Stimulated activated CD8-positive, alpha-beta memory T cell treated with anti-CD3 and anti-CD28 coated beads, Interleukin-4, amount 100 ng/mL, for 48 hours (primary cell): ENCODE data around the gene SERP2.

Source experiments
- DNase-seq: peaks from one replicate; pipeline ENCODE4 v3.0.0-alpha.2; 2020

Gene SERP2

DNA sequence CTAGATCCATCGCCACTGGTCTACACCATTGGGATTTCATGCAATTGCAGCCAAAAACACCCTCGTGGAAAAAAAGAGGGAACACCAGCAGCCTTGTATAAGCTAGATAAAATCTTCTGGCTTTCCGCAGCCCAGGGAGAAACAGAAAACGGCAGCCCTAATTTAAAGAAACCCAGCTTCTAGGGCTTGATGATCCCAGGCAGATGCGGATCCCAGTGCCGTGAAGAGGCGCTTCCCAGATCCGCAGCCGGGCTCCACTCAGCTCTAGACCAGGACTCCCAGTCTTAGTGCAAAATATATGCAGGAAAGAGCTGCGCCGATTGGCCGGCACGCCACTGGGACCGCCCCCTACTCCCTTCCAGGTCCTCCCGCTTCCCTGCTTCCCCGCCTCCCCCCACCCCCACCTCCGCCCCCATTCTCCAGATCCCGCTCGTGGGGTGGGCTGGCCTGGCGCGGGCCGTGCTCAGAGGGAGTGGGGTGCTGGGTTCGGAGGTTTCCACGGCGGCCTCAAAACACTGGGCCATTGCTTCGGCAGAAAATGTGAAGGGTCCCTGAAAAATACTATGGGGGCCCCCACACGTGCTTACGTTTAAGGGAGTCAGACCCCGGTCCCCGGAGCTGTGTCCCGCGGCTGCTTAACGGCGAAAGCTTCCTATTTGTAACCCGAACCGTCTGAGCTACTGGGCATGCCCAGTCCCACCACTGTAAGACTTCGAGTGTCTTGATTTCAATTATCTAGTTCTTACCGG is 63.1 kb downstream of the SERP2 start:
- peak; percentile 58 for DNase-seq

DNA sequence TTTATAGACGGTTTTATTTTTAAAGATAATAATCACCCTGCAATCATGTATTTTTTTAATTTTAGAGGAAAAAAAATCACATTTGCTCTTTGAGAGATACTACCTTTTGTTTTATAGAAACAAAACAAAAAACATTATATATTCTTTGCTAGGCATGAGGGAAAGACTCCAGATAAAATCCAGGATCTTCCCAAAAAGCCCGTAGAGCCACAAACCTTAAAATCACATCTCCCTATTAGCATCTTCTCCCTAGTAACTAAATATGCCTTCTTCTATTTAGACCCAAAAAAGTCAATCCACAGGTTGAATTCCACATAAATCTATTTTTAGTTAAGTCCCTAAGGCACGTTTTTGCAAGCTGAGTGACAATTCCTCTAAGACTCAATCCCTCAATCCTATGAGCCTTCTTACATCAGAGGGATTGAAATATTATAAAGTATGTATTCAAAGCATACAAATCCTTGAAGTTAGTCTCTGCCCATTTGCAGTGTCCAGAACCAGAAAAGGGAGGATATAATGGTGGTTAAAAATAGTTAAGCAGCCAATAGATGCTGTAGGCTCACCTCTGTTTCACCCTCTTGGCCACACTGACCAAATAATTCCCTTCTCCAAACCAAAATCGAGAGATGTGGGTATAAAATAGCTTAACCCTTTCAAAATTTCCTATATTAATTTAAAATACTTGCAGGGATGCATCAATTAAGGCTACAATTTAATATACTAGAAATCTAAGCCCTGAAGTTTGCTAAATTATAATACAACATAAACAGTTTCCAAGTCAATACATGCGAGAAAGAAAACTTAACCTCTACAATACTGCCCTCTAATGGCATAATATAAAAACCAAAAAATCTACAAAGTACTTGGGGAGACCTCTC is 64.0 kb downstream of the SERP2 start:
- no peak for DNase-seq

DNA sequence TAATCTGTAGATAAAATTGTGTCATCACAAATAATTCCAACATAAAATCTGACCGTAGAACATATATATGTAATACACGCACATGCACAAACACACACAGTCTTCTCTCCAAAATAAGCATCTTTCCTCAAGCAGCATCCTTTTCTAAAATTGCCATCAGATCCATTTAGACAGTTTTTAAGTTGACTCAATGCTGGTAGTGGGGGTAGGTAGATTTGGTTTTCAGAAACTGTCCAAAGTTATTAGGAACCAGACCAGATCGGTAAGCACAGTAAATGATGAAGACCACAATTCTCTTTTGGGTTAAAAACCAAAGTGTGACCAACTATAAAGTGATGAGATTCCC is 64.6 kb downstream of the SERP2 start:
- DNase-seq: no peak

DNA sequence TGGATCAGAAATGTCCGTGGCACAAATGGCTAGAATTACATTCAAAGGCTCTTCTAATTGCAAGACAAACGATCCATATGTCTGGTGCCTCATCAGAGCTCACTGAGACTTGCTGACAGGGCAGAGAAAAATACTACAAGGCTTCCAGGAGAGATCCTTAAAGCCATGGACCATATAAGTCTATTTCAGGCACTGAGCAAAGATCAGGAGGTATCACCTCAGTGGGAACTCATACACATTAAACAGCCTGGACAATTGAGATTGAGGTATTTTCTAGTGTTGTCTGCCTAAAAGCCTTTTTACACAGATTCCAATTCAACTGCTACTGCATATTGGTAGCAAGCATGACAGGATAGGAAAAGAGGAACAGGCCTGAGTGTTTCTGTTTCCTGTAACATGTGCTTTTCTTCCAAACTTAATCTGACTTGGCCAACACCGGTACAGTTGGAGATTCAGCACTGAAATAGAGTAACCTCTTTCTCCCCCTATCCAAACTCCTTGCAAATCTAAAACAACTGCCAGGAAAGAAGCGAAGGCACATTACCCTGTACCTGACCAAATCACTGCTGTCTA is 65.9 kb downstream of the SERP2 start:
- DNase-seq: no peak

DNA sequence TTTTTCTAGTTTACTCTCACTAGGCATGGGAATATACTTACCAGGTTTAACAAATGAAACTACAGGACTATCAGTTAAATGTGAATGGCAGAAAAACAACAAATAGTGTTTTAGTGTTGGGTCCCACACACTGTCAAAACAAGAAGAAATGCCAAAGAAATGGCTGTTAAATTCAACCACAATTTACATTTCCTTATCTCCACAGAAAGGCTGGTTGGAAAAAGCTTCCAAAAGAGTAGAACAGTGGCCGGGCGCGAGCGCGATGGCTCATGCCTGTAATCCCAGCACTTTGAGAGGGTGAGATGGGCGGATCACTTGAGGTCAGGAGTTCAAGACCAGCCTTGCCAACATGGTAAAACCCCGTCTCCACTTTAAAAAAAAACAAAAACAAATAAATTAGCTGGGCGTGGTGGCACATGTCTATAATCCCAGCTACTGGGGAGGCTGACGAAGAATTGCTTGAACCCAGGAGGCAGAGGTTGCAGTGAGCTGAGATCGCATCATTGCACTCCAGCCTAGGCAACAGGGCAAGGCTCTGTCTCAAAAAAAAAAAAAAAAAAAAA is 66.5 kb downstream of the SERP2 start:
- no peak for DNase-seq
